H1 (cell line): ENCODE data around the gene CENPF. TPM values are rescaled to one million over a fixed set of nuclear protein-coding genes. Genes with fewer than 3 reads are reported as not detected.

Experiments used
- BRCA1 ChIP-seq: IDR thresholded peaks from 2 replicates; pipeline ENCODE4 v1.6.1; 2012; ENCODE audit warnings: low read depth, low read length, improper control_type of control experiment
- CEBPB ChIP-seq: IDR thresholded peaks from 2 replicates; pipeline ENCODE4 v1.6.1; 2012; ENCODE audit warnings: low read depth, low read length
- MAFK ChIP-seq: IDR thresholded peaks from 2 replicates; pipeline ENCODE4 v1.6.1; 2012; ENCODE audit warnings: low read depth, mild to moderate bottlenecking, improper control_type of control experiment, low read length
- NANOG ChIP-seq: IDR thresholded peaks from 2 replicates; pipeline ENCODE4 v1.6.1; 2011; ENCODE audit warnings: low read length, low read depth, mild to moderate bottlenecking, inconsistent platforms; ENCODE audit not compliant: insufficient read depth, poor library complexity, severe bottlenecking
- SRF ChIP-seq: IDR thresholded peaks from 2 replicates; pipeline ENCODE4 v1.6.1; 2011; ENCODE audit warnings: mild to moderate bottlenecking, low read depth, low read length, moderate library complexity
- TEAD4 ChIP-seq: IDR thresholded peaks from 2 replicates; pipeline ENCODE4 v1.6.1; 2012; ENCODE audit warnings: low read depth, low read length, inconsistent platforms, mixed read lengths
- polyA plus RNA-seq, 7 experiments: library from polyadenylated mRNA; depleted of rRNA in 3 of 7; stranded (reverse) in 5 of 7; unstranded in 2 of 7; fragments of >200 nt in 5 of 7; fragments of 200-250 nt in 2 of 7; gene quantifications; 1 replicate in 5 of 7; 2 replicates in 1 of 7; 4 replicates in 1 of 7; pipeline versions ENCODE4 v1.2.1 to v1.2.3, GENCODE V29; 2011 to 2013; ENCODE audit warnings: missing spikeins in 2 of 7, mixed read lengths in 2 of 7
- total RNA-seq: library from RNA; stranded (reverse); fragmentation: NEBNext Ultra II Directional; extraction: Animal tissue kit (Norgen Biotek cat#: 25700); gene quantifications from 2 replicates; pipeline ENCODE4 v1.2.1, GENCODE V29; 2021

CENPF gene
- total and polyA plus RNA-seq, 2 of the 8 experiments (the other 6 are each of a cell fraction or from before 2014, with no cell fraction given) = 13.7 to 170 TPM

GRCh38 chr1:214632091-214632490 lies 29.1 kb downstream of the CENPF start (continued):
- TF ChIP-seq NANOG = no peak
- no peak for TF ChIP-seq BRCA1
- TF ChIP-seq SRF = no peak
- no peak for TF ChIP-seq CEBPB
- no peak for TF ChIP-seq TEAD4
- no peak for TF ChIP-seq MAFK
